Heart left ventricle (tissue), 16 donors: ENCODE measurements around the gene RTL10. TPM values are rescaled to one million over a fixed set of nuclear protein-coding genes. Genes with fewer than 3 reads are reported as not detected.

ENCODE experiments used
- ATAC-seq, 4 donors: fragments of 200-7000 bp; cut with Tn5 transposase; one replicate each; pipeline ENCODE4 v1.9.1; 2020 to 2022; ENCODE audit warnings: moderate library complexity in 4 of 4, mild to moderate bottlenecking in 3 of 4, moderate number of reproducible peaks in 1 of 4
- DNase-seq, 5 donors: peaks; one replicate each; pipeline ENCODE4 v3.0.0-alpha.2; 2020
- H3K27ac ChIP-seq, 12 donors: fragments of 200-600 bp; sonication (generic) in 4 of 12; one replicate each; pipeline versions ENCODE4 v1.5.0 to v1.8.0; 2016 to 2022; ENCODE audit warnings: mild to moderate bottlenecking in 2 of 12
- H3K27me3 ChIP-seq, 9 donors: fragments of 200-600 bp; sonication (generic) in 2 of 9; one replicate each; pipeline versions ENCODE4 v1.5.1 to v1.8.0; 2016 to 2022; ENCODE audit warnings: mild to moderate bottlenecking in 3 of 9
- H3K36me3 ChIP-seq, 9 donors: fragments of 200-600 bp; sonication (generic) in 2 of 9; one replicate each; pipeline versions ENCODE4 v1.5.0 to v1.8.0; 2018 to 2022; ENCODE audit warnings: mild to moderate bottlenecking in 2 of 9
- H3K4me1 ChIP-seq, 12 donors: fragments of 200-600 bp; sonication (generic) in 4 of 12; one replicate each; pipeline versions ENCODE4 v1.5.0 to v1.8.0; 2016 to 2022; ENCODE audit warnings: mild to moderate bottlenecking in 3 of 12
- H3K4me3 ChIP-seq, 12 donors: fragments of 200-600 bp; sonication (generic) in 4 of 12; one replicate each; pipeline versions ENCODE4 v1.5.0 to v1.8.0; 2017 to 2022; ENCODE audit warnings: mild to moderate bottlenecking in 9 of 12, moderate library complexity in 4 of 12
- H3K9me3 ChIP-seq, 12 donors: fragments of 200-600 bp; sonication (generic) in 4 of 12; one replicate each; pipeline versions ENCODE4 v1.5.0 to v1.8.0; 2016 to 2022; ENCODE audit warnings: mild to moderate bottlenecking in 1 of 12
- POLR2A ChIP-seq, 2 donors: fragments of 450-650 bp; IDR thresholded peaks; one replicate each; pipeline ENCODE4 v1.6.1; 2017; ENCODE audit warnings: antibody characterized with exemption in 2 of 2, mild to moderate bottlenecking in 2 of 2, moderate library complexity in 2 of 2
- WGBS, 4 donors: extraction: QIAGEN DNeasy Blood & Tissue Kit in 2 of 4; methylation state at CpG; one replicate each; pipeline versions ENCODE4 v1.1.5 to v1.1.7; 2013 to 2018; 5-methylcytosine and 5-hydroxymethylcytosine counted together
- intact Hi-C, 10 donors: fragments of 100-400 bp; cut with DNase I; formaldehyde crosslinking; loops; one replicate each; pipeline versions ENCODE4 v1.11.1 to v1.14.2; 2022
- polyA plus RNA-seq, 2 donors: library from polyadenylated mRNA; stranded (reverse); fragments of 200-250 nt; gene quantifications; one replicate each; pipeline ENCODE4 v1.2.3, GENCODE V29; 2013
- total RNA-seq, 9 donors: library from RNA; depleted of rRNA in 2 of 9; stranded (reverse); fragments of >200 nt in 2 of 9; fragmentation: NEBNext Ultra II Directional in 3 of 9; extraction: Animal tissue kit (Norgen Biotek cat#: 25700) in 3 of 9; gene quantifications; one replicate each; pipeline versions ENCODE4 v1.1.0 to v1.2.4, GENCODE V29; 2016 to 2023
- TF ChIP-seq, protein P1 (sequence below), 12 donors: fragments of 200-600 bp; sonication (generic) in 4 of 12; IDR thresholded peaks; one replicate each; pipeline versions ENCODE4 v1.5.0 to v1.8.0; 2018 to 2022; ENCODE audit warnings: antibody characterized with exemption in 12 of 12, mild to moderate bottlenecking in 5 of 12
- donor health status: ischemic (EF 13 %, LVEDD 7.1; RV severe dilation, severe dysfunction).
- donor health status: healthy with polysubstance abuse.
- donor health status: DM: no; HTN: yes; CAD: no.
- donor health status: DM: no; HTN: no; CAD: no.
- donor health status: ischemic (EF 25% LVEDD 6.9; RV normal size, moderate dysfunction).
- donor health status: ischemic (EF 25% LVEDD 5.7; RV mildly dilated, moderate dysfunction).
- donor health status: healthy.
- donor health status: DM: yes; HTN: yes; CAD: no.
- donor health status: ischemic (EF 35%, LVEDD 5.7; RV mildly dilated, moderate dysfunction).
- donor health status: nonischemic (EF 11% LVEDD 7.7; RV severe dilation, severe dysfunction).
- donor health status: DM: yes; HTN: yes; CAD: no.
- donor health status: PGD.
- donor health status: ischemic (EF 29% LVEDD 5.4; RV normal size, mild dysfunction).
- donor health status: nonischemic (EF 23%, LVEDD 6.1; RV moderate dilation, normal function).

Gene RTL10
- total and polyA plus RNA-seq, 11 donors: 4.6 to 11.6 (median 7.5) TPM

DNA sequence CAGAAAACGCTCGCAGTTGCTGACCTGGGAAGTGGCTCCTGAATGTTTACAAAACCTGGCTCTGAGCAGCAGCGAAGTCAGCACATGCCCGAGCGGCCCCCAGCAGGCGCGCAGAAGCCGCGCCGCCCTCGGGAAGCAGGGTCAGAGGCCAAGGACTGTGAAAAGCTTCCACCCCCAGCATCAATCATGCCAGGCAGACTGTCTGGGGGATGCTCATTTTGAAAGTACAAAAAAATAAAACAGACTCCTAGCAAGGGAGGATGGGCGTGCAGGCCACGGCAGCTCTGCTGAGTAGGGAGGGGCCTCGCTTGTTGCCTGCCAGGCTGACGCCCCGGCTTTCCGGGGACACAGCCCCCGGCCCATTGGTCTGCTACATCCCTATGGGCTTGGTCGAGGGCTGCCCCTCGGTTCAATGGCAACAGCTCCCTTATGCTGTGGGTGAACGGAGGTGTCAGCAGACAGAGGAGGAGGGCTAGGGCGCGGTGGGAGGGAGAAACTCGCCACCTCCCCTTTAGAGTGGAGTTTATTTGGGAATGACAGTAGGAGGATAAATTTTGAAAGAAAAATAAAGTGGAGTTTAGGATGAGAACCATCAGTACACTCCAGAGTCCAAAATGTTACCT lies 37.7 kb upstream of the RTL10 start:
- H3K9me3 ChIP-seq: no peaks in the 10 kb centered on the region
- peak overlapping the region in 1 of 12 donors; percentile 77 for H3K27ac ChIP-seq
- WGBS, 4 donors: 55 to 72% (median 65%) methylated on average over 23 to 24 of the region's 24 CpGs
- no peaks in the 10 kb centered on the region for H3K27me3 ChIP-seq
- no peak for ATAC-seq
- H3K36me3 ChIP-seq: peaks cover 0 to 43% (median 19%) of the 10 kb centered on the region in 9 donors
- TF ChIP-seq POLR2A (IDR thresholded peaks at IDR 0.05): no peak
- TF ChIP-seq, protein P1, sequence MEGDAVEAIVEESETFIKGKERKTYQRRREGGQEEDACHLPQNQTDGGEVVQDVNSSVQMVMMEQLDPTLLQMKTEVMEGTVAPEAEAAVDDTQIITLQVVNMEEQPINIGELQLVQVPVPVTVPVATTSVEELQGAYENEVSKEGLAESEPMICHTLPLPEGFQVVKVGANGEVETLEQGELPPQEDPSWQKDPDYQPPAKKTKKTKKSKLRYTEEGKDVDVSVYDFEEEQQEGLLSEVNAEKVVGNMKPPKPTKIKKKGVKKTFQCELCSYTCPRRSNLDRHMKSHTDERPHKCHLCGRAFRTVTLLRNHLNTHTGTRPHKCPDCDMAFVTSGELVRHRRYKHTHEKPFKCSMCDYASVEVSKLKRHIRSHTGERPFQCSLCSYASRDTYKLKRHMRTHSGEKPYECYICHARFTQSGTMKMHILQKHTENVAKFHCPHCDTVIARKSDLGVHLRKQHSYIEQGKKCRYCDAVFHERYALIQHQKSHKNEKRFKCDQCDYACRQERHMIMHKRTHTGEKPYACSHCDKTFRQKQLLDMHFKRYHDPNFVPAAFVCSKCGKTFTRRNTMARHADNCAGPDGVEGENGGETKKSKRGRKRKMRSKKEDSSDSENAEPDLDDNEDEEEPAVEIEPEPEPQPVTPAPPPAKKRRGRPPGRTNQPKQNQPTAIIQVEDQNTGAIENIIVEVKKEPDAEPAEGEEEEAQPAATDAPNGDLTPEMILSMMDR (IDR thresholded peaks at IDR 0.05): no peak
- intact Hi-C loops: no loop called here
- H3K4me1 ChIP-seq: peaks cover 0 to 31% (median 10%) of the 10 kb centered on the region in 12 donors
- no peak for DNase-seq
- peak overlapping the region in 1 of 12 donors; percentile 40 for H3K4me3 ChIP-seq

DNA sequence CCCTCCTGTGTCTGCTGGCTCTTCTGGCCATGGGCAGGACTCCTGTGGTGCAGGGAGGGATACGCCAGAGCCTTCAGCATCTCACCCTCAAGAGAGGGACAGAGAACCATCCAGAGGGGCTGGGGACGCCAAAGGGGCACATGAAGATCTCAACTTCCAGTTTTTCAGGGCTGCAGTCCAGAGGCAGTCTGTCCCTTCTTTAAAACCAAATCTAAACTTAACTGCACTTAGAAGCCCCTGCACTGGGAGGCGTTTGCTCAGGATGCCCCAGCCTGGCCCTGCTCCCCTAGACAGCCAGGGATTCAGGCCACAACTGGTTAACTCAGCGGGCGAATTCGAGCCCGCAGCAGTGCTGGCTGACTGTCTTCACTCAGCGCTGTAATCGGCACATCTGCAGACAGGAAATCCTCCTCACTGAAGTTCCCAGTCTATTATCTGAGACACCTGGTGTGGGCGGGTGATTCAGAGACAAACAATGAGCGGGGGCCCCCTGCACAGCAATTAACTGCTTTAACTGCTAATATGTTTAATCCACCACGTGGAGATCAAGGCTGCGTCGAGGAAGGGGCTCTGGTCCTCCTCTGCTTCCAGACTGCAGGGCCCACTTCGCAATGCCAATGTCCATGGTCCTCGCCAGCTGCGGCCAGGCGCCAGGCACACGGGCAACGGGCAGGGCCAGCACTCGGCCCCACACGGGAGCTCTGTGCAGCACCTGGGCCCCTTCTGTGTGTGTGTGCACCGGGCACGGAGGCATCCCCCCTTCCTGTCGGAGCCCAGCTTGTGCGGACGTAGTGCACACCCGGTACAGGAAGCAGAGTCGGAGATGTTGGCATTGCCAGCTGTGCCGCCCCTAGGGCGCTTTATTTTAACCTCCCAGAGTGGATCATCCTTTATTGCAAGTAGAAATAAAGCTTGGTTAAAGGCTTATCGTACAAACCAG lies 36.9 kb upstream of the RTL10 start:
- H3K4me3 ChIP-seq: peak overlapping the region in 1 of 12 donors; percentile 40
- H3K27ac ChIP-seq: peak overlapping the region in 1 of 12 donors; percentile 77
- H3K27me3 ChIP-seq: no peaks in the 10 kb centered on the region
- intact Hi-C loops: no loop called here
- ATAC-seq (peak in 2 of 4 donors; percentile 45 to 50), DNase-seq (peak in 1 of 5 donors; percentile 21)
- peaks cover 0 to 39% (median 10%) of the 10 kb centered on the region in 12 donors for H3K4me1 ChIP-seq
- H3K9me3 ChIP-seq: no peaks in the 10 kb centered on the region
- H3K36me3 ChIP-seq: peaks cover 0 to 36% (median 19%) of the 10 kb centered on the region in 9 donors
- no peak for TF ChIP-seq POLR2A (IDR thresholded peaks at IDR 0.05)
- TF ChIP-seq, protein P1 (IDR thresholded peaks at IDR 0.05): no peak
- WGBS, 4 donors: 45 to 50% (median 48%) methylated on average over 21 to 32 of the region's 32 CpGs

DNA sequence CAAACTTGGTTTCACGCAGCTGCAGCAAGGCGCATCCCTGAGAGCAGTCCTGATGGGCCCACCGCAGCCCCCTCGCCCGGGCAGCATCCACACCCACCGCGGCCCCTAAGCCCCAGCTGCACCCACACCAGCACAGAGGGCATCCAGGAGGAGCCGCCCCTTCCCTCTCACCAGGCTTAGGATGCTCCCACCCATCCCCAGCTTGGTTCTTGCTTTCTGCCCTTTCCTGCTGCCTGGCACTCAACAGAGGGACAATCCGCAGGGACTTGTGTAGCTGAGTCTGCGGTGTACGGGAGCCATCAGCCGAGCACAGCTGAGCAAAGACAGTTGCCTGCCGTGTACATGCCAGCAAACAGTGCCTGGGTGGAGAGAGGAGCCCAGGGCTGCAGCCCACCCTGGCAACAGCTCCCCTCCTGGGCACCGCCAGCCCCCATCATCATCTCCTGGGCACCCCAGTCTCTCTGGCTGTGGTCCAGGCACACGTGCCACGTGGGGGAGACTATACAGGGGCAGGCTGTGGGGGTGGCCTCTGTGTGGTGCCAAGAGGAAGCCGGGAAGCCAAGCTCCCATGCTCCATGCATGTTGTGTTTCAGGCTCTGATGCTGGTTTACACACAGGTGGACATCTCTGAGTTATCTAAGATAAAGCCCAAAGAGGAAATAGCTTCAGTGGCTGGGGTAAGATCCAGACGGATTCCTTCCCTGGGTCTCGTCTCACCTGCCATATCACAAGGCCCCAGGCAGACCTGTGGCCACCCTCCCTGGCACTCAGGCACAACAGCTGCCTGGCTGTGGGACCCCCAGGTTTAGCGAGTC lies 36.0 kb upstream of the RTL10 start:
- no peak for ATAC-seq
- Histone ChIP-seq H3K36me3 (peaks cover 0 to 35% (median 19%) of the 10 kb centered on the region in 9 donors), H3K27ac (peak overlapping the region in 1 of 12 donors; percentile 77), H3K4me3 (peak overlapping the region in 1 of 12 donors; percentile 15), H3K27me3 (no peaks in the 10 kb centered on the region), H3K4me1 (peaks cover 0 to 47% (median 10%) of the 10 kb centered on the region in 12 donors), H3K9me3 (no peaks in the 10 kb centered on the region)
- 79 to 90% (median 80%) methylated on average over 15 to 20 of the region's 20 CpGs for WGBS, 4 donors
- TF ChIP-seq POLR2A (IDR thresholded peaks at IDR 0.05): no peak
- TF ChIP-seq, protein P1 (IDR thresholded peaks at IDR 0.05): no peak
- intact Hi-C loops: no loop called here
- DNase-seq: peak in 2 of 5 donors; percentile 15 to 44
